GM19463 (cell line): Measurements from ENCODE around the gene HLA-DRA.
A peak's percentile ranks its signal among the peaks of the same experiment; 100 is the strongest.
"Not testable (repeated sequence)": the region's sequence is repeated elsewhere in the genome, so short reads cannot be mapped to it uniquely, and the experiment has no call there.

Experiments used
- ATAC-seq: cut with Tn5 transposase; IDR thresholded peaks from one replicate; pipeline ENCODE4 v1.9.1; 2021; ENCODE audit warnings: mild to moderate bottlenecking, moderate library complexity; ENCODE audit not compliant: unreplicated experiment

HLA-DRA gene

GRCh38 chr6:32430179-32430578 lies 9.5 kb upstream of the HLA-DRA start:
- no peak for ATAC-seq

- no peak for ATAC-seq
Observed at GRCh38 chr6:32431142-32431541, 8.5 kb upstream of the HLA-DRA start.

GRCh38 chr6:32432050-32432450 lies 7.6 kb upstream of the HLA-DRA start:
- ATAC-seq, result no peak

GRCh38 chr6:32433950-32434349 lies 5.7 kb upstream of the HLA-DRA start:
- not testable (repeated sequence) for ATAC-seq

GRCh38 chr6:32436186-32436585 lies 3.5 kb upstream of the HLA-DRA start:
- ATAC-seq, result no peak

- peak; percentile 72 for ATAC-seq
Observed at GRCh38 chr6:32436995-32437836, 2.5 kb upstream of the HLA-DRA start.

GRCh38 chr6:32439139-32439538 lies 548 bp upstream of the HLA-DRA start:
- no peak for ATAC-seq

GRCh38 chr6:32442243-32442667 lies 2.6 kb downstream of the HLA-DRA start:
- no peak for ATAC-seq

- no peak for ATAC-seq
Observed at GRCh38 chr6:32442977-32443552, 3.4 kb downstream of the HLA-DRA start.

- ATAC-seq, result no peak
Observed at GRCh38 chr6:32444433-32444832, 4.7 kb downstream of the HLA-DRA start.

GRCh38 chr6:32445321-32445854 lies 5.7 kb downstream of the HLA-DRA start:
- ATAC-seq, result no peak

GRCh38 chr6:32447932-32448331 lies 8.2 kb downstream of the HLA-DRA start:
- no peak for ATAC-seq

- no peak for ATAC-seq
Observed at GRCh38 chr6:32449088-32449736, 9.5 kb downstream of the HLA-DRA start.

- no peak for ATAC-seq
Observed at GRCh38 chr6:32457054-32457453, 17.4 kb downstream of the HLA-DRA start.

GRCh38 chr6:32459781-32460424 lies 20.2 kb downstream of the HLA-DRA start:
- ATAC-seq, result no peak

- ATAC-seq, result no peak
Observed at GRCh38 chr6:32460528-32460927, 20.8 kb downstream of the HLA-DRA start.

- ATAC-seq, result no peak
Observed at GRCh38 chr6:32461493-32461892, 21.8 kb downstream of the HLA-DRA start.

GRCh38 chr6:32462609-32463008 lies 22.9 kb downstream of the HLA-DRA start:
- ATAC-seq, result no peak

GRCh38 chr6:32467743-32468503 lies 28.2 kb downstream of the HLA-DRA start:
- ATAC-seq, result not testable (repeated sequence)

GRCh38 chr6:32472781-32473375 lies 33.2 kb downstream of the HLA-DRA start:
- ATAC-seq, result no peak
